ENCODE data around the gene UEVLD.
A peak's percentile ranks its signal among the peaks of the same experiment; 100 is the strongest.

The UEVLD gene

DNA sequence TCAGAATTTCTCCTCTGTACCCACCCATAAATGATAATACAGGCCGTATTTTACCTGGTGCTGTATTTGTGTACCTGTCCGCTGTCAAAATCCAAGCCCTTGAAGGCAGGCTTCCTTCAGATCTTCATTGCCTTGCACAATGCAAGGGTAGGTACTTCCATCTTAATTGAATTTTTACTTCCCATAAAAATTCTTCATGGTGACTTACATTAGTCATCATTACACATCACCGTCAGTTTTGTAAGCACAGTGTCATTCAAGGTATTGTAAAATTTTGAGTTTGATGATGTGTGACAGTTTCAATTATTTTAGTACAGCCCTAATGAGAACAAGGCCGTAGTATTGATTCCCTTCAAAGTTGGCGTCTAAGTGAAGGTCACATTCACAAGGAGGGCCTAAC, 61.0 kb downstream of the UEVLD start:
- Histone ChIP-seq H3K4me3 (ENCODE audit: low read depth in 1 of 2, low read length in 2 of 2) (peak overlapping the region; percentile 88 to 96), H3K27ac (ENCODE audit: low read length) (peak overlapping the region; percentile 99), H3K27me3 (ENCODE audit: low read depth, low read length) (no peaks in the 10 kb centered on the region), H3K36me3 (ENCODE audit: control insufficient read depth in 1 of 2, insufficient read depth in 2 of 2, low read length in 2 of 2) (peaks cover 0 to 9% of the 10 kb centered on the region in 2 donors), H3K9me3 (ENCODE audit: control insufficient read depth in 1 of 2, low read length in 2 of 2) (no peaks in the 10 kb centered on the region), H3K4me1 (ENCODE audit: control insufficient read depth in 1 of 2, insufficient read depth in 2 of 2, low read length in 2 of 2) (peaks cover 11 to 21% of the 10 kb centered on the region in 2 donors)

GRCh38 chr11:18526521-18527296, 61.8 kb downstream of the UEVLD start, which contains the start of gene TSG101:
Gene TSG101 (minus strand): TSS chr11:18526942. CDS start chr11:18526816, 126 bp downstream.
- no peaks in the 10 kb centered on the region for H3K27me3 ChIP-seq (ENCODE audit: low read depth, low read length)
- H3K9me3 ChIP-seq (ENCODE audit: control insufficient read depth in 1 of 2, low read length in 2 of 2) = no peaks in the 10 kb centered on the region
- H3K4me3 ChIP-seq (ENCODE audit: low read depth in 1 of 2, low read length in 2 of 2) = peak within 1 kb of the TSS; percentile 88 to 96
- H3K36me3 ChIP-seq (ENCODE audit: control insufficient read depth in 1 of 2, insufficient read depth in 2 of 2, low read length in 2 of 2) = peaks cover 0 to 8% of the 10 kb centered on the region in 2 donors
- peaks cover 11 to 26% of the 10 kb centered on the region in 2 donors for H3K4me1 ChIP-seq (ENCODE audit: control insufficient read depth in 1 of 2, insufficient read depth in 2 of 2, low read length in 2 of 2)
- peak within 1 kb of the TSS; percentile 99 for H3K27ac ChIP-seq (ENCODE audit: low read length)

DNA sequence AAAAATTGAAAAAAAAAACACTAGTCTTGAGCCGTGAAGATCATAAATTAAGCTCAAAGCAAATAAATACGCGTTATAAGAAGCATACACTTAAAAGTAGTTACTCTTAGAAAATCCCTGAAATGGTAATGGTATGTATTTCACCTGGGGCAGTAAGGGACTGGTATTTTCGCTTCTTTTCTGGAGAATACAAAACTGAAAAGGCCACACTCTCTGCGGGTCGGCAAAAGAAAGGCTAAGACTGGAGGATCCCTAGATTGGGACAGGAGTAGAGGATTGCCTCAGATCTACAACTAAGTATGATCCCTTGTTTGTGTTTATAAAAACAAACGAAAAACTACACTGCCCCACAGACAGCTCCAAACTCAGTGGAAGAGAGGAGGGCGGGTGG, 62.4 kb downstream of the UEVLD start:
- Histone ChIP-seq H3K4me1 (ENCODE audit: control insufficient read depth in 1 of 2, insufficient read depth in 2 of 2, low read length in 2 of 2) (peaks cover 11 to 26% of the 10 kb centered on the region in 2 donors), H3K4me3 (ENCODE audit: low read depth in 1 of 2, low read length in 2 of 2) (peak overlapping the region; percentile 88 to 96), H3K36me3 (ENCODE audit: control insufficient read depth in 1 of 2, insufficient read depth in 2 of 2, low read length in 2 of 2) (peaks cover 0 to 4% of the 10 kb centered on the region in 2 donors), H3K9me3 (ENCODE audit: control insufficient read depth in 1 of 2, low read length in 2 of 2) (no peaks in the 10 kb centered on the region), H3K27ac (ENCODE audit: low read length) (peak overlapping the region; percentile 99), H3K27me3 (ENCODE audit: low read depth, low read length) (no peaks in the 10 kb centered on the region)

- no peak overlapping the region for H3K4me3 ChIP-seq (ENCODE audit: low read depth in 1 of 2, low read length in 2 of 2)
- H3K36me3 ChIP-seq (ENCODE audit: control insufficient read depth in 1 of 2, insufficient read depth in 2 of 2, low read length in 2 of 2) = no peaks in the 10 kb centered on the region
- H3K27me3 ChIP-seq (ENCODE audit: low read depth, low read length) = no peaks in the 10 kb centered on the region
- no peak overlapping the region for H3K27ac ChIP-seq (ENCODE audit: low read length)
- no peaks in the 10 kb centered on the region for H3K9me3 ChIP-seq (ENCODE audit: control insufficient read depth in 1 of 2, low read length in 2 of 2)
- H3K4me1 ChIP-seq (ENCODE audit: control insufficient read depth in 1 of 2, insufficient read depth in 2 of 2, low read length in 2 of 2) = peaks cover 11 to 26% of the 10 kb centered on the region in 2 donors
Observed at GRCh38 chr11:18524248-18524647, 64.3 kb downstream of the UEVLD start.

DNA sequence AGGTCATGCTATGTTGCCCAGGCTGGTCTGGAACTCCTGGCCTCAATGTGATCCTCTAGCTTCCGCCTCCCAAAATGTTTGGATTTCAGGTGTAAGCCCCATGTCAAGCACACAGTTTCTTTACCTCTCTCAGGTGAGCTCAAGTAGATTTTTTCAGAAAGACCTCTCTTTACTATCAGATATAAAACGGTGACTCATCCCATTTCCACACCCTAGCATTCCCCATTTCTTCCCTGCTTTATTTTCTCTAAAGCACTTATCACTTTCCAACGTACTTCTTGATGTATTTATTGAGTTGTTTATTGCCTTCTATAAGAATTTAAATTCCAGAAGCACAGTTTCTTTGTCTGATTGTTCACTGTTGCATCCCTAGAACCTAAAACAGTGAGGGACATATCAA, 65.5 kb downstream of the UEVLD start:
- H3K27me3 ChIP-seq (ENCODE audit: low read depth, low read length) = no peaks in the 10 kb centered on the region
- no peaks in the 10 kb centered on the region for H3K36me3 ChIP-seq (ENCODE audit: control insufficient read depth in 1 of 2, insufficient read depth in 2 of 2, low read length in 2 of 2)

DNA sequence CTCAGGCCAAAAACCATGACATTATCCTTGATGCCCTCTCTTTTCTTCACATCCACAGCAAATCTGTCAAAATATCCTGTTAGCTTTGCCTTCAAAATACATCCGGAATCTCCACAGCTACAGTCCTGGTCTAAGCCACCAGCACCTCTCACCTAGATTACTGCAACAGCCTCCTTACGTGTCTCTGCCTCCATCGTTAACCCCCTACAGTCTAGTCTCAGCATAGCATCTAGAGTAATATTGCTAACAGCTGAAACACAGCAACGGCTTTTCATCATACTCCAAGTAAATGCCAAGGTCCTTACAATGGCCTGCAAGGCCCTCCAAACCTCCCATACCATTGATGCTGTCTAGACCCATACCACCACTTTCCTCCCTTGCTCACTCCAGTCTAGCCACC, 66.1 kb downstream of the UEVLD start:
- H3K27ac ChIP-seq (ENCODE audit: low read length) = no peak overlapping the region
- no peak overlapping the region for H3K4me3 ChIP-seq (ENCODE audit: low read depth in 1 of 2, low read length in 2 of 2)
- no peaks in the 10 kb centered on the region for H3K9me3 ChIP-seq (ENCODE audit: control insufficient read depth in 1 of 2, low read length in 2 of 2)
- no peaks in the 10 kb centered on the region for H3K27me3 ChIP-seq (ENCODE audit: low read depth, low read length)
- no peaks in the 10 kb centered on the region for H3K36me3 ChIP-seq (ENCODE audit: control insufficient read depth in 1 of 2, insufficient read depth in 2 of 2, low read length in 2 of 2)
- H3K4me1 ChIP-seq (ENCODE audit: control insufficient read depth in 1 of 2, insufficient read depth in 2 of 2, low read length in 2 of 2) = peaks cover 5 to 20% of the 10 kb centered on the region in 2 donors

More for the DNA sequence above, 65.5 kb downstream of the UEVLD start:
- H3K9me3 ChIP-seq (ENCODE audit: control insufficient read depth in 1 of 2, low read length in 2 of 2) = no peaks in the 10 kb centered on the region
- peaks cover 11 to 26% of the 10 kb centered on the region in 2 donors for H3K4me1 ChIP-seq (ENCODE audit: control insufficient read depth in 1 of 2, insufficient read depth in 2 of 2, low read length in 2 of 2)
- H3K4me3 ChIP-seq (ENCODE audit: low read depth in 1 of 2, low read length in 2 of 2) = no peak overlapping the region
- no peak overlapping the region for H3K27ac ChIP-seq (ENCODE audit: low read length)

DNA sequence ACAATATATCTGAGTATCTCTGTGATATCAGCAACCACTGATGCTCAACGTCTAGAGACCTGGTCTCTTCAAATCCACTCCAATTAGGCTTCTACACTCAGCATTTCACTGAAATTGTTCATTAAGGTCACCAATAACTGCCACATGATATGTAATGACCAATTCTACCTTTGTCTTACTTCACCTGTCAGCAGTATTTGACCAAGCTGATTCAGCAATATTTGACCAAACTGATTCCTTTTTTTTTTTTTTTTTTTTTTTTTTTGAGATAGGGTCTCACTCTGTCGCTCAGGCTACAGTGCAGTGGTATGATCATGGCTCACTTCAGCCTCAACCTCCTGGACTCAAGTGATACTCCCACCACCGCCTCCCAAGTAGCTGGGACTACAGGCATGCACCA, 67.4 kb downstream of the UEVLD start:
- Histone ChIP-seq H3K36me3 (ENCODE audit: control insufficient read depth in 1 of 2, insufficient read depth in 2 of 2, low read length in 2 of 2) (no peaks in the 10 kb centered on the region), H3K27ac (ENCODE audit: low read length) (no peak overlapping the region), H3K4me3 (ENCODE audit: low read depth in 1 of 2, low read length in 2 of 2) (no peak overlapping the region), H3K27me3 (ENCODE audit: low read depth, low read length) (no peaks in the 10 kb centered on the region), H3K4me1 (ENCODE audit: control insufficient read depth in 1 of 2, insufficient read depth in 2 of 2, low read length in 2 of 2) (peaks cover 5 to 18% of the 10 kb centered on the region in 2 donors), H3K9me3 (ENCODE audit: control insufficient read depth in 1 of 2, low read length in 2 of 2) (no peaks in the 10 kb centered on the region)

DNA sequence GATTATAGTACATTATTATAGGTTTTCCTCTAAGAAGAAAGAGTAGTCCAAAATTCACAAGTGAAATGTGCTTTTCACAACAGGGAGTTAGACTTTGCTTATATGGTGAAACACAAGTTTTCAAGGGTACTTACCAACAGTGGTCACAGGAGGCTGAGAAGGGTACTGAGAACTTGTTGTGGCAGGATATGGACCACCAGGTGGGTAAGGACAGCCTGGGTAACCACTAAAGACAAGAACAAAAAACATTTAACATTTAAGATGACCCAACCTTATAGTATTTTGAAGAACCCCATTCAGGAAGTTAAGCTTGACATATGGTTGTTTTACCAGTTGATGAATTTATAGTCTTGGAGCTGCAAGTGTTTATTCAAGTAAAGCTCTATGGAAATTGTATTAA, 86.2 kb downstream of the UEVLD start:
- Histone ChIP-seq H3K27me3 (ENCODE audit: low read depth, low read length) (no peaks in the 10 kb centered on the region), H3K4me3 (ENCODE audit: low read depth in 1 of 2, low read length in 2 of 2) (no peak overlapping the region), H3K36me3 (ENCODE audit: control insufficient read depth in 1 of 2, insufficient read depth in 2 of 2, low read length in 2 of 2) (peaks cover 54 to 62% of the 10 kb centered on the region in 2 donors), H3K4me1 (ENCODE audit: control insufficient read depth in 1 of 2, insufficient read depth in 2 of 2, low read length in 2 of 2) (no peaks in the 10 kb centered on the region), H3K27ac (ENCODE audit: low read length) (no peak overlapping the region), H3K9me3 (ENCODE audit: control insufficient read depth in 1 of 2, low read length in 2 of 2) (no peaks in the 10 kb centered on the region)

DNA sequence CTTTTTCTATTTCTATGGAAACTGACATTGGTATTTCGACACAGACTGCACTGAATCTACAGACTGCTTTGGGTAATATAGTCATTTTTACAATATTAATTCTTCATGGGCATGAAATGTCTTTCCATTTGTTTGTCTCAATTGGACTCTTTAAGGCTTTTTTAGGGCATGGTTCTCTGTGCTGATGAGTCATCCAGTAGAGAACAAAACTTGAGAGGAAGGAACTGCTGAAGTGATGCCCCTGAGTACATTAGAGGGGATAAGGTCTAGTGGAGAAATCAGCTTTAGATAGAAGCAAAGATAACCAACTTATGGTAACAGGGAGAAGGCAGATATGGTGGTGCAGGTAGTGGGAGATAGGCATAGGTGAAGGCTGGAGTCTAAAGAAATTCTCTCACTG, 86.9 kb downstream of the UEVLD start:
- no peaks in the 10 kb centered on the region for H3K4me1 ChIP-seq (ENCODE audit: control insufficient read depth in 1 of 2, insufficient read depth in 2 of 2, low read length in 2 of 2)
- no peak overlapping the region for H3K4me3 ChIP-seq (ENCODE audit: low read depth in 1 of 2, low read length in 2 of 2)
- H3K27ac ChIP-seq (ENCODE audit: low read length) = no peak overlapping the region
- no peaks in the 10 kb centered on the region for H3K9me3 ChIP-seq (ENCODE audit: control insufficient read depth in 1 of 2, low read length in 2 of 2)
- no peaks in the 10 kb centered on the region for H3K27me3 ChIP-seq (ENCODE audit: low read depth, low read length)
- peaks cover 51 to 63% of the 10 kb centered on the region in 2 donors for H3K36me3 ChIP-seq (ENCODE audit: control insufficient read depth in 1 of 2, insufficient read depth in 2 of 2, low read length in 2 of 2)

GRCh38 chr11:18498039-18498438, 90.5 kb downstream of the UEVLD start:
- Histone ChIP-seq H3K4me3 (ENCODE audit: low read depth in 1 of 2, low read length in 2 of 2) (no peak overlapping the region), H3K9me3 (ENCODE audit: control insufficient read depth in 1 of 2, low read length in 2 of 2) (no peaks in the 10 kb centered on the region), H3K36me3 (ENCODE audit: control insufficient read depth in 1 of 2, insufficient read depth in 2 of 2, low read length in 2 of 2) (peaks cover 36 to 61% of the 10 kb centered on the region in 2 donors), H3K4me1 (ENCODE audit: control insufficient read depth in 1 of 2, insufficient read depth in 2 of 2, low read length in 2 of 2) (no peaks in the 10 kb centered on the region), H3K27ac (ENCODE audit: low read length) (no peak overlapping the region), H3K27me3 (ENCODE audit: low read depth, low read length) (no peaks in the 10 kb centered on the region)

- Histone ChIP-seq H3K36me3 (ENCODE audit: control insufficient read depth in 1 of 2, insufficient read depth in 2 of 2, low read length in 2 of 2) (peaks cover 19 to 46% of the 10 kb centered on the region in 2 donors), H3K4me1 (ENCODE audit: control insufficient read depth in 1 of 2, insufficient read depth in 2 of 2, low read length in 2 of 2) (no peaks in the 10 kb centered on the region), H3K9me3 (ENCODE audit: control insufficient read depth in 1 of 2, low read length in 2 of 2) (no peaks in the 10 kb centered on the region), H3K27me3 (ENCODE audit: low read depth, low read length) (no peaks in the 10 kb centered on the region), H3K27ac (ENCODE audit: low read length) (no peak overlapping the region), H3K4me3 (ENCODE audit: low read depth in 1 of 2, low read length in 2 of 2) (no peak overlapping the region)
Observed at GRCh38 chr11:18495703-18496102, 92.8 kb downstream of the UEVLD start.

DNA sequence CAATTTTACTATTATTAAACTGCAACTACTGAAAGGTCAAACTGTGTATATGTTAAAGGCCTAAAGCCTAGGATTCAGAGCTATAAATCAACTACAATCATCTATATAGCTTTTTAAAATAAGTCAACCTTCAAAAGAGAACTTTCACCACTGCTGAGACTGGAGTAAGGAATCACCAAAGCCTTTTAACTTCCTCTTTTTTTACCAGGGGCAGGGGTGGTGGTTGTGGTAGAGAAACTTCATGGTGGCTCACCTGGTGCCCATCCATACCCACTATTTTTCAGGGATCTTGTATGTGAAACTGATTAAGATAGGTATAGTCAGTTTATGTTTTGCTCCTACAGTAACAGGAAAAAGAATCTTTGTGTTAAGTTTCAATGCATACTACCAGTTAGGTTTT, 93.3 kb downstream of the UEVLD start:
- H3K27ac ChIP-seq (ENCODE audit: low read length) = no peak overlapping the region
- H3K4me1 ChIP-seq (ENCODE audit: control insufficient read depth in 1 of 2, insufficient read depth in 2 of 2, low read length in 2 of 2) = no peaks in the 10 kb centered on the region
- peaks cover 24 to 46% of the 10 kb centered on the region in 2 donors for H3K36me3 ChIP-seq (ENCODE audit: control insufficient read depth in 1 of 2, insufficient read depth in 2 of 2, low read length in 2 of 2)
- no peak overlapping the region for H3K4me3 ChIP-seq (ENCODE audit: low read depth in 1 of 2, low read length in 2 of 2)
- no peaks in the 10 kb centered on the region for H3K9me3 ChIP-seq (ENCODE audit: control insufficient read depth in 1 of 2, low read length in 2 of 2)
- H3K27me3 ChIP-seq (ENCODE audit: low read depth, low read length) = no peaks in the 10 kb centered on the region

Data from muscle layer of duodenum (tissue), 2 donors.